Right lobe of liver (tissue), 6 donors: ENCODE measurements around the gene C3orf49. TPM values are rescaled to one million over a fixed set of nuclear protein-coding genes. Genes with fewer than 3 reads are reported as not detected.

Experiments used
- ATAC-seq, 4 donors: fragments of 200-7000 bp; cut with Tn5 transposase; one replicate each; pipeline ENCODE4 v1.9.1; 2020; ENCODE audit warnings: mild to moderate bottlenecking in 4 of 4, moderate library complexity in 4 of 4
- DNase-seq, 3 donors: peaks; one replicate each; pipeline ENCODE4 v3.0.0-alpha.2; 2020
- H3K27ac ChIP-seq, 3 donors: fragments of 200-600 bp; one replicate each; pipeline ENCODE4 v1.8.0; 2022
- H3K27me3 ChIP-seq, 2 donors: fragments of 200-600 bp; one replicate each; pipeline ENCODE4 v1.8.0; 2022
- H3K36me3 ChIP-seq, 4 donors: fragments of 200-600 bp; sonication (generic) in 1 of 4; one replicate each; pipeline versions ENCODE4 v1.5.1 to v1.8.0; 2017 to 2022; ENCODE audit warnings: control low read depth in 1 of 4
- H3K4me1 ChIP-seq, 4 donors: fragments of 200-600 bp; sonication (generic) in 1 of 4; one replicate each; pipeline versions ENCODE4 v1.5.1 to v1.8.0; 2017 to 2022; ENCODE audit warnings: control low read depth in 1 of 4
- H3K4me3 ChIP-seq, 3 donors: fragments of 200-600 bp; one replicate each; pipeline ENCODE4 v1.8.0; 2022
- H3K9me3 ChIP-seq, 4 donors: fragments of 200-600 bp; sonication (generic) in 1 of 4; one replicate each; pipeline versions ENCODE4 v1.5.1 to v1.8.0; 2017 to 2022; ENCODE audit warnings: control low read depth in 1 of 4
- CTCF ChIP-seq, 4 donors: fragments of 200-600 bp in 3 of 4; fragments of 450-650 bp in 1 of 4; IDR thresholded peaks; one replicate each; pipeline versions ENCODE4 v1.5.1 to v1.8.0; 2016 to 2022; ENCODE audit warnings: antibody characterized with exemption in 4 of 4, mild to moderate bottlenecking in 2 of 4
- POLR2A ChIP-seq: fragments of 450-650 bp; IDR thresholded peaks from one replicate; pipeline ENCODE4 v1.6.1; 2017; ENCODE audit warnings: antibody characterized with exemption, mild to moderate bottlenecking
- WGBS: methylation state at CpG from one replicate; pipeline ENCODE4 v1.1.6; 2018; ENCODE audit warnings: low coverage, low lambda C conversion rate; ENCODE audit not compliant: insufficient coverage; ENCODE audit errors: missing lambda C conversion rate; 5-methylcytosine and 5-hydroxymethylcytosine counted together
- intact Hi-C, 2 donors: fragments of 100-400 bp; cut with DNase I; formaldehyde crosslinking; loops; one replicate each; pipeline versions ENCODE4 v1.11.2 to v1.14.1; 2022
- total RNA-seq, 6 experiments: library from RNA; depleted of rRNA in 2 of 6; stranded (reverse); fragments of >200 nt in 2 of 6; fragmentation: NEBNext Ultra II Directional in 3 of 6; extraction: Animal tissue kit (Norgen Biotek cat#: 25700) in 3 of 6; gene quantifications; one replicate each; pipeline versions ENCODE4 v1.1.0 to v1.2.4, GENCODE V29; 2016 to 2023
- donor health status: DM: no; HTN: yes; CAD: no.
- donor health status: DM: no; HTN: no; CAD: no.
- donor health status: DM: no; HTN: no; CAD: no.
- donor health status: DM: no; HTN: yes; CAD: no.
- donor health status: DM: no; HTN: yes; CAD: no.

C3orf49 gene
- total RNA-seq, 6 experiments from 2014 or later, result not detected

- TF ChIP-seq POLR2A (no peak), CTCF (IDR thresholded peaks at IDR 0.05) (peak; percentile 85 to 91 (median 89))
- intact Hi-C loops, result loop anchor here (5.0 to 10.0 kb wide), 2 partner anchors 464 to 466 kb away; no protein-coding TSS in a partner anchor
- DNase-seq, result peak in 2 of 3 donors; percentile 23 to 56
- H3K4me3 ChIP-seq, result no peak overlapping the region
- H3K9me3 ChIP-seq, result no peaks in the 10 kb centered on the region
- H3K27me3 ChIP-seq, result no peaks in the 10 kb centered on the region
- no peaks in the 10 kb centered on the region for H3K36me3 ChIP-seq
- no peak overlapping the region for H3K27ac ChIP-seq
- peak; percentile 76 to 91 (median 88) for ATAC-seq
- H3K4me1 ChIP-seq, result no peaks in the 10 kb centered on the region
- 31% methylated on average over 10 of the region's 10 CpGs for WGBS
These were observed 583 bp upstream of the C3orf49 start for GRCh38 chr3:63818282-63819150.

- ATAC-seq, result no peak
- DNase-seq, result no peak
- H3K4me3 ChIP-seq, result no peak overlapping the region
- 85% methylated on average over 4 of the region's 4 CpGs for WGBS
- H3K9me3 ChIP-seq, result no peaks in the 10 kb centered on the region
- H3K27me3 ChIP-seq, result no peaks in the 10 kb centered on the region
- intact Hi-C loops, result no loop called here
- no peaks in the 10 kb centered on the region for H3K36me3 ChIP-seq
- TF ChIP-seq POLR2A (no peak), CTCF (IDR thresholded peaks at IDR 0.05) (no peak)
- H3K27ac ChIP-seq, result no peak overlapping the region
- H3K4me1 ChIP-seq, result no peaks in the 10 kb centered on the region
These were observed 5.2 kb downstream of the C3orf49 start for GRCh38 chr3:63824309-63824708.

GRCh38 chr3:63830526-63830925 lies 11.4 kb downstream of the C3orf49 start:
- H3K27ac ChIP-seq, result no peak overlapping the region
- DNase-seq (no peak), ATAC-seq (no peak)
- intact Hi-C loops, result no loop called here
- no peak overlapping the region for H3K4me3 ChIP-seq
- no peaks in the 10 kb centered on the region for H3K9me3 ChIP-seq
- no peaks in the 10 kb centered on the region for H3K27me3 ChIP-seq
- no peak for TF ChIP-seq POLR2A
- no peak for TF ChIP-seq CTCF (IDR thresholded peaks at IDR 0.05)
- peaks cover 0 to 25% (median 10%) of the 10 kb centered on the region in 4 donors for H3K36me3 ChIP-seq
- H3K4me1 ChIP-seq, result no peaks in the 10 kb centered on the region
- WGBS, result 89% methylated on average over 4 of the region's 6 CpGs

GRCh38 chr3:63832395-63832794 lies 13.3 kb downstream of the C3orf49 start:
- ATAC-seq, result no peak
- Histone ChIP-seq H3K27ac (no peak overlapping the region), H3K4me1 (no peaks in the 10 kb centered on the region), H3K9me3 (no peaks in the 10 kb centered on the region), H3K36me3 (peaks cover 0 to 25% (median 10%) of the 10 kb centered on the region in 4 donors), H3K27me3 (no peaks in the 10 kb centered on the region), H3K4me3 (no peak overlapping the region)
- no peak for DNase-seq
- WGBS, result 85% methylated on average over 6 of the region's 6 CpGs
- intact Hi-C loops, result no loop called here
- TF ChIP-seq CTCF (IDR thresholded peaks at IDR 0.05) (no peak), POLR2A (no peak)
